Measurements from ENCODE around the gene SMG1.
A peak's percentile ranks its signal among the peaks of the same experiment; 100 is the strongest.
"Not testable (repeated sequence)": the region's sequence is repeated elsewhere in the genome, so short reads cannot be mapped to it uniquely, and the experiment has no call there.

SMG1 gene

DNA sequence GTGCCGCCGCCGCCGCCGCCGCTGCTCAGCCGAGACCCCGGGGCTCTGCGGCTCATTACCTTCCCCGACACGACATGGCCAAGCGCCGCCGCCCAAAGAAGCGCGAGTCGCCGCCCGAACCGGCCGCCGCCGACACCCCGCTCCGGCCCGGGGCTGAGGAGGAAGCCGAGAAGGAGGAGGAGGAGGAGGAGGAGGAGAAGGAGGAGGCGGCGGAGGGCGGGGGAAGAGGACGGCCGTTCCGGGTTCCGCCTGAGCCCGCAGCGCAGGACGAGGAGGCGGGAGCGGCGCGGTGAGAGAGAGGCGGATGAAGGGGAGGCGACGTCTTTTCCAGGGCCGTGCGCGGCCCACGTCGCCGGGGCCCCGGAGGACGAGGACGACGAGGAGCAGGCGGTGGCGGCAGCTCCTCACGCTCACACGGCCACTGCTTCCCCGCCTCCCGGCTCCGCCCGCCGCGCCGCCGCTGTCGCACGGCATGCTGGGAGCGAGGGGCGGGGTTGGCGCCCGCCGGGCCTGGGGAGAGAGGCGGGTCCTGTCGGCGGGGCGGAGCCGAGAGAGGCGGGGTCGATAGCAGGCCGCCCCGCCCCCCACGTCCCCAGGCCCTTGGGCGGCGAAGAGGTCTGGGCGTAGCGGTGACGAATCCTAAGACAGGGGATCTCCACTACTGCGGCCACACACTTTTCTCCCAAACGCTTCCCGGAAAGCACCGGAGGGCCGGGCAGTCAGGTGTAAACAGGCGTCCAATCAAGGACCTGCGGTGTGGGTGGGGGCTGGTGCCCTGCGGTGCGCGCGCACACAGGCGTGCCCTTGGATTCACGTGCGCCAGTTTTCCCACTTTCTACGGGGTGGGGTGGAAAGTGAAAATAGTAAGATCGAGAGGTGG, at the start of gene SMG1:
TSS of gene SMG1 (minus strand) at position 423 of the 880 bp plus-strand sequence. CDS start at position 56, 367 bp downstream.
- peak; percentile 93 to 96 for DNase-seq

GRCh38 chr16:18975109-18975508, 48.9 kb upstream of the SMG1 start:
- no peak for DNase-seq

DNA sequence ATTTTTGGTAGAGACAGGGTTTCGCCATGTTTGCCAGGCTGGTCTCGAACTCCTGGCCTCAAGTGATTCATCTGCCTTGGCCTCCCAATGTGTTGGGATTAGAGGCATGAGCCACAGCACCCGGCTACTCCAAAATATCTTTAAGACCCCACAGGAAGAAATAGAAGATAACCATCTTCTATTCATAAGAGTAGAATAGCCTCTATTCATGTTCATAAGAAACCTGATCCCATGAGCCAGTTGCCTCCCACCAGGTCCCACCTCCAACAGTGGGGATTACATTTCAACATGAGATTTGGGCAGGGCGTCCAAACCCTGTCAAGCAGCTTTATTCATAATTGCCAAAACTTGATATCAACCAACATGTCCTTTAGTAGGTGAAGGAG, 43.6 kb upstream of the SMG1 start:
- DNase-seq, result no peak

GRCh38 chr16:18969050-18969854, 43.0 kb upstream of the SMG1 start:
- DNase-seq, result peak; percentile 87 to 90

DNA sequence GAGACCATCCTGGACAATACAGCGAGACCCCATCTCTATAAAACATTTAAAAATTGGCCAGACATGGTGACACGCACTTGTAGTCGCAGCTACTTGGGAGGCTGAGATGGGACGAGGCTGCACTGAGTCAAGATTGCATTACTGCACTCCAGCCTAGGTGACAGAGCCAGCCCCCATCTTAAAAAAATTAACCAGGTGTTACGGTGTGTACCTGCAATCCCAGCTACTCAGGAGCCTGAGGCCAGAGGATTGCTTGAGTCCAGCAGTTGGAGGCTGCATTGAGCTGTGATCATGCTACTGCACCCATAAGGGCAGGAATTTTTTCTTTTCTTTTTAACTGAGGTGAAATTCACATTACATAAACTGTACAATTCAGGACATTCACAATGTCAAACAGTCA, 40.6 kb upstream of the SMG1 start:
- no peak for DNase-seq

DNA sequence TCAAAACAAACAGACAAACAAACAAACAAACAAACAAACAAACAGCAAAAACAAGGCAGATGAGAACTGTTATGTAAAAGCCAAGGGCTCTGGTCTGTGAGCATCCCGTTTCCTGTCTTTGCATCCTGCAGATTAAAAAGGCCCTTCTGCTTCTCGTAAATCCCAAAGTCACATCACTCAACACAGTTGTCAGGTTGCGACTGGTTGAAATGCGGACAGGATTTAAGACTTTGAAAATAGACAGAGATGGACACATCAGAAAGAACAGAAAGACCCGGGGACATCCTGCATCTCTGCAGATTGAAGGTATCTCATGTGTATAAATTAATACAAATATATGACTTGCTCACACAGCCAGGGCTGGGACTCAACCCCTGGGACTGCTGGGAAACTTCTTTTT, 39.3 kb upstream of the SMG1 start:
- DNase-seq, result no peak

GRCh38 chr16:18959031-18959505, 32.9 kb upstream of the SMG1 start:
- DNase-seq, result no peak

DNA sequence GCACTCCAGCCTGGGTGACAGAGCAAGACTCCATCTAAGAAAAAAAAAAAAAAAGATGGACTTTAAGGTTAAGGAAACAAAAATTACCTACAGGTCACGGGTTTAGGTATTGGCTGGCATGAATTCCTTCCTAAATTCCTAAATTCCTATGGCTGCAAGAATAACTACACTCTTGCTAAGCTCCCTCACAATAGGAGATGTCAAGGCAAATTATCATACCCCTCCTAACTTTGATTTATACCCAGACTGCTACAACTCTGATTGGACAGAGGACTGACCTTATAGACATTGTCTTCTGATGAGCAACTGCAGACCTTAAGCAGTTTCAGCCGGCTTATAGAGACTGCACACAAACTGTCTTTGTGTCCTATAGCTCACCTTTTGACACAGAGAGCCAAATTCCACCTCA, 32.4 kb upstream of the SMG1 start:
- DNase-seq, result no peak

DNA sequence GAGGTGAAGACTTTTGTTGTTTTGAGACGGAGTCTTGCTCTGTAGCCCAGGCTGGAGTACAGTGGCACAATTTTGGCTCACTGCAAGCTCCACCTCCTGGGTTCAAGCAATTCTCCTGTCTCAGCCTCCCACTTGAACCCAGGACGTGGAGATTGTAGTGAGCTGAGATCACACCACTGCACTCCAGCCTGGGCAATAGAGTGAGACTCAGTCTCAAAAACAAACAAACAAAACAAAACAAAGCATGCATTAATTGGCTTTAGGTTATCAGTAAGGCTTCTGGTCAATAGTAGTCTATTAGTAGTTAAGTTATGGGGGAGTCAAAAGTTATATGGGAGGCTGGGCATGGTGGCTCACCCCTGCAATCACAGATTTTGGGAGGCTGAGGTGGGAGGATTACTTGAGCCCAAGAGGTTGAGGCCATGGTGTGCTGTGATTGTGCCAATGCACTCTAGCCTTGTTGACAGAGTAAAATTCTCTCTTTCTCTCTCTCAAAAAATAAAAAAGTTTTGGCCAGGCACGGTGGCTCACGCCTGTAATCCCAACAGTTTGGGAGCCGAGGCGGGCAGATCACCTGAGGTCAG, 30.5 kb upstream of the SMG1 start:
- DNase-seq, result not testable (repeated sequence)

DNA sequence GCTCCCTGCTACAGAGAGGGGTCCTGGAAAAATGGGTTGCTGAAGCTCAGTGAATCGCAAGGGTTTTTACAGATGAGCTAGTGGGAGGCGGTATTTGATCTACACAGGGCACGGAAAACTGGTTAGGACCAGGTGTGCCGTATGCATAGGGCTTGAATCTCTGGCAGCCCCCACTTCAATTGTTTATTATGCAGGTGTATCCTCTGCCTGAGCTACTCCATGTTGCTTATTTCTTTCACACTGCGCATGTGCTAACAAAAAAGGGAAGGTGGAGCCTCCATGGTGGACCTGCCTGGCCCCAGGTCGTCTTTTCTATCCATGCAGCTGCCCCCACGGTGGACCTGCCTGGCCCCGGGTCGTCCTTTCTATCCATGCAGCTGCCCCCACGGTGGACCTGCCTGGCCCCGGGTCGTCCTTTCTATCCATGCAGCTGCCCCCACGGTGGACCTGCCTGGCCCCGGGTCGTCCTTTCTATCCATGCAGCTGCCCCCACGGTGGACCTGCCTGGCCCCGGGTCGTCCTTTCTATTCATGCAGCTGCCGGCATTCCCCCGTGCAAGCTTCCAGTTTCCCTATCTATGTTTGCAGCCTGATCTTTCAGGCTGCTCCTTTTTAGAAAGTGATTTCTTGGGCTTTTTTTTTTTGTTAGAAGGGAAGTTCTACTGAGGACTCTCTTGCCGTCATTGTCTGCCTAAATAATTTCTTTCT, 29.8 kb upstream of the SMG1 start:
- peak; percentile 43 to 56 for DNase-seq

- DNase-seq, result no peak
These were observed 27.3 kb upstream of the SMG1 start for GRCh38 chr16:18953547-18953946.

DNA sequence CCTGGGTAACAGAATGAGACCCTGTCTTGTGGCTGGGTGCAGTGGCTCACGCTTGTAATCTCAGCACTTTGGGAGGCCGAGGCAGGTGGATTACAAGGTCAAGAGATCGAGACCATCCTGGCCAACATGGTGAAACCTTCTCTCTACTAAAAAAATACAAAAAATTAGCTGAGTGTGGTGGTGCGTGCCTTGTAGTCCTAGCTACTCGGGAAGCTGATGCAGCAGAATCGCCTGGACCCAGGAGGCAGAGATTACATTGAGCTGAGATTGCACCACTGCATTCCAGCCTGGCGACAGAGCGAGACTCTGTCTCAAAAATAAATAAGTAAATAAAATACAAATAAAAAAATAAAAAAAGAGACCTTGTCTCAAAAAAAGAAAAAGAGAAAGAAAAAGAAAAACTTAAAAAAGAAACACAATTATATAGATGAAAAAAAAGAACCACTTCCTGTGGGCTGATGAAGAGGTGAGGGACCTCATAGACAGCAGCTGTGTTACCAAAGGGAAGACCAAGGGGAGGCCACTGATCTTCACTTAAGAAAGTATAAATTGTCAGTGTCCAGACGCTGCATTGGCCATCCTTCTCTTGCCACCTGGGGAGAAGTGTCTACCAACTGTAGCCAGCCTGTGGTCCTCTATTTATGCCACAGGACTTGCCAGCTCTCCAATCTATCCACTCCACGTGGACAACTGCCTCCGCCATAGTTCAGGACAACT, 24.4 kb upstream of the SMG1 start:
- DNase-seq, result no peak

- no peak for DNase-seq
These were observed 22.3 kb upstream of the SMG1 start for GRCh38 chr16:18948372-18949020.

DNA sequence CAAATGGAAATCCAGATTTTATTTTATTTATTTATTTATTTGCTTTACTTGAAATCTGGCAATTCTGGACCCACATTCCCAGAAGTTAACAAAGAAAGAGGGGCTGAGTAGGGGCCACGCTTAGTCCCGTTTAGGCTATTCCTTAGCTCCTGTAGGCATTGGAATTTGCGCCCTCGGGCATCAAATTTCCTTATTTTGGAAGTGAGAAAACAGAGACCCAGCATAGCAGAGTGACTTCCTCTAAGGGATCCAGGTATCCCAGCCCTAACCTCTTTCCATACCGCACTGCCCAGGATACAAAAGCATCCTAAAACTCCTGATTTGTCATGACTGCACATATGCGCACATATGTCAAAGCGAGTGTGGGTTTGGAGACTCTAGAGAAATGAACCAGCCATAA, 19.0 kb upstream of the SMG1 start:
- no peak for DNase-seq

DNA sequence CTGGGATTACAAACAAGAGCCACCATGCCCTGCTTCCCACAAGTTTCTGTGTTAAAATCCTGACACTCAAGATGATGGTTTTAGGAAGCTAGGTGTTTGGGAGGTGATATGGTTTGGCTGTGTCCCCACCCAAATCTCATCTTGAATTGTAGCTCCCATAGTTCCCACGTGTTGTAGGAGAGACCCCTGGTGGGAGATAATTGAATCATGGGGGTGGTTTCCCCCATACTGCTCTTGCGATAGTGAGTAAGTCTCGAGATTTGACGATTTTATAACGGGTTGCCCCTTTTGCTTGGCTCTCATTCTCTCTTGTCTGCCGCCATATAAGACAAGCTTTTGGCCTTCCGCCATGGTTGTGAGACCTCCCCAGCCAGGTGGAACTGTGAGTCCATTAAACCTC, 17.2 kb upstream of the SMG1 start:
- no peak for DNase-seq

DNA sequence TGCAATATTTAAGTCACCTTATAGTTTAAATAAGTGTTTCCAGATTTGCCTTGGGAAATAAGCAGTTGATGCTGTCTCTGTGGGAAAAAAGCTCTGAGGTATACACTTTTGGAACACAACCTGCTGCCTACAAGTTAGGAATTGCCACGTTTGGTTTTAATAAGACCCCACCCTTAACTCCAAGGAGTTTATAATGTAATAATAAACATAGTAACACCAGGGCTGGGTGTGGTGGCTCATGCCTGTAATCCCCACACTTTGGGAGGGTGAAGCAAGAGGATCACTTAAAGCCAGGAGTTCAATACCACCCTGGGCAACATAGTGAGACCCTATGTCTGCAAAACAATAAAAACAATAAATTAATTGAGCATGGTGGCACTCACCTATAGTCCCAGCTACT, 15.9 kb upstream of the SMG1 start:
- DNase-seq, result no peak

DNA sequence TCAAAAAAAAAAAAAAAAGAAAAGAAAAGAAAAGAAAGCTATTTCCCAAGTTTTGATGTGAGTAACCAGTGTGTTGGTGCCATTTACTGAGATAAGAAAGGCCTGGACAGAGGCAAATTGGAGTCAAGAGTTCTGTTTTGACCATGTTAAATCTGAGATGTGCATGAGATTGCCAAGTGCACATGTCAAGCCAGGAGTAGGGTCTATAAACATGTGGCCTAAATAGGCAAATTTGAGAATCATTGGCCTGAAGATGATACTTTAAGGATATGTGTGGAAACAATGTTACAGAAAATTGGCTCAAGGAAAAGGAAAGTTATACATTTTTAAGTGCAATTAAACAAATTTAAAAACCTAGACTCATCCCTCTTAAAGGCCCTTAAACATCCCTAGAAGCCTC, 15.3 kb upstream of the SMG1 start:
- no peak for DNase-seq

DNA sequence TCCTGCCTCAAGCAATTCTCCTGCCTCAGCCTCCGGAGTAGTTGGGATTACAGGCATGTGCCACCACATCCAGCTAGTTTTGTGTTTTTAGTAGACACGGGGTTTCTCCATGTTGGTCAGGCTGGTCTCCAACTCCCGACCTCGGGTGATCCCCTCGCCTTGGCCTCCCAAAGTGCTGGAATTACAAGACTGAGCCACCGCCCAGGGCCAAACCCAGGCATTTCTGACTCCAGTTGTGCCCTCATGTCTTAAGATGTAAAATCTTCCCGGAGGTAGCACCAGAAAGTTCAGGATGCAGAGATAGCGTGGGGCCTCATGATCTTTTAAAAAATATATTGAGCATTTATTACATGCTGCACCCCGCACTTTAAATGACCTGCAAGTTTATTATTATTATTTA, 12.8 kb upstream of the SMG1 start:
- no peak for DNase-seq

- no peak for DNase-seq
These were observed 11.2 kb upstream of the SMG1 start for GRCh38 chr16:18937390-18937789.

GRCh38 chr16:18936727-18937340, 10.6 kb upstream of the SMG1 start:
- DNase-seq, result peak in 1 of 2 experiments; percentile 2

- DNase-seq, result peak in 1 of 2 experiments; percentile 4
These were observed 7.3 kb upstream of the SMG1 start for GRCh38 chr16:18933501-18933900.

Measured in activated T-cell treated with anti-CD3 and anti-CD28 coated beads, Interleukin-2, amount 50 U/mL, for 48 hours (primary cell).